ENCODE measurements around the gene HBA2. TPM values are rescaled to one million over a fixed set of nuclear protein-coding genes. Genes with fewer than 3 reads are reported as not detected.
"Not testable (repeated sequence)": the region's sequence is repeated elsewhere in the genome, so short reads cannot be mapped to it uniquely, and the experiment has no call there.

The HBA2 gene
- total RNA-seq, 1 experiment from 2014 or later: not detected

GRCh38 chr16:203246-203645 is 30.6 kb downstream of the HBA2 start:
- in situ Hi-C loops (cut with HindIII; ENCODE audit: low pct_unique_long_range_greater_than_20kb, low sequenced_read_pairs) (no loop called here), intact Hi-C loops (cut with micrococcal nuclease; ENCODE audit: unreplicated experiment) (no loop called here)
- Histone ChIP-seq H3K27me3 (ENCODE audit: control insufficient read depth, insufficient read depth, low read length) (no peaks in the 10 kb centered on the region), H3K27ac (ENCODE audit: low read length) (no peak overlapping the region), H3K36me3 (ENCODE audit: control insufficient read depth, insufficient read depth, low read length) (peaks cover 36% of the 10 kb centered on the region), H3K9me3 (ENCODE audit: control insufficient read depth, insufficient read depth, low read depth, low read length) (no peaks in the 10 kb centered on the region), H3K4me1 (ENCODE audit: control insufficient read depth, insufficient read depth, low read length) (no peaks in the 10 kb centered on the region), H3K4me3 (ENCODE audit: low read depth in 2 of 2, low read length in 2 of 2) (no peak overlapping the region)
- POLR2A ChIA-PET: no interaction called here
- no peak for ATAC-seq
- no TSS peak for BruUV-seq (replicated peaks)
- no peak for TF ChIP-seq POLR2AphosphoS5 (IDR thresholded peaks at IDR 0.05; ENCODE audit: low read depth, low read length)
- TF ChIP-seq, protein P1, sequence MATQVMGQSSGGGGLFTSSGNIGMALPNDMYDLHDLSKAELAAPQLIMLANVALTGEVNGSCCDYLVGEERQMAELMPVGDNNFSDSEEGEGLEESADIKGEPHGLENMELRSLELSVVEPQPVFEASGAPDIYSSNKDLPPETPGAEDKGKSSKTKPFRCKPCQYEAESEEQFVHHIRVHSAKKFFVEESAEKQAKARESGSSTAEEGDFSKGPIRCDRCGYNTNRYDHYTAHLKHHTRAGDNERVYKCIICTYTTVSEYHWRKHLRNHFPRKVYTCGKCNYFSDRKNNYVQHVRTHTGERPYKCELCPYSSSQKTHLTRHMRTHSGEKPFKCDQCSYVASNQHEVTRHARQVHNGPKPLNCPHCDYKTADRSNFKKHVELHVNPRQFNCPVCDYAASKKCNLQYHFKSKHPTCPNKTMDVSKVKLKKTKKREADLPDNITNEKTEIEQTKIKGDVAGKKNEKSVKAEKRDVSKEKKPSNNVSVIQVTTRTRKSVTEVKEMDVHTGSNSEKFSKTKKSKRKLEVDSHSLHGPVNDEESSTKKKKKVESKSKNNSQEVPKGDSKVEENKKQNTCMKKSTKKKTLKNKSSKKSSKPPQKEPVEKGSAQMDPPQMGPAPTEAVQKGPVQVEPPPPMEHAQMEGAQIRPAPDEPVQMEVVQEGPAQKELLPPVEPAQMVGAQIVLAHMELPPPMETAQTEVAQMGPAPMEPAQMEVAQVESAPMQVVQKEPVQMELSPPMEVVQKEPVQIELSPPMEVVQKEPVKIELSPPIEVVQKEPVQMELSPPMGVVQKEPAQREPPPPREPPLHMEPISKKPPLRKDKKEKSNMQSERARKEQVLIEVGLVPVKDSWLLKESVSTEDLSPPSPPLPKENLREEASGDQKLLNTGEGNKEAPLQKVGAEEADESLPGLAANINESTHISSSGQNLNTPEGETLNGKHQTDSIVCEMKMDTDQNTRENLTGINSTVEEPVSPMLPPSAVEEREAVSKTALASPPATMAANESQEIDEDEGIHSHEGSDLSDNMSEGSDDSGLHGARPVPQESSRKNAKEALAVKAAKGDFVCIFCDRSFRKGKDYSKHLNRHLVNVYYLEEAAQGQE (IDR thresholded peaks at IDR 0.05; ENCODE audit: insufficient read depth in 1 of 2, low read depth in 2 of 2, low read length in 1 of 2): no peak
- TF ChIP-seq TCF7L2 (IDR thresholded peaks at IDR 0.05; ENCODE audit: low read depth, low read length): no peak
- no peak for TF ChIP-seq SIN3A (IDR thresholded peaks at IDR 0.05; ENCODE audit: borderline replicate concordance, insufficient read depth, low read depth, low read length)
- TF ChIP-seq, protein P2, sequence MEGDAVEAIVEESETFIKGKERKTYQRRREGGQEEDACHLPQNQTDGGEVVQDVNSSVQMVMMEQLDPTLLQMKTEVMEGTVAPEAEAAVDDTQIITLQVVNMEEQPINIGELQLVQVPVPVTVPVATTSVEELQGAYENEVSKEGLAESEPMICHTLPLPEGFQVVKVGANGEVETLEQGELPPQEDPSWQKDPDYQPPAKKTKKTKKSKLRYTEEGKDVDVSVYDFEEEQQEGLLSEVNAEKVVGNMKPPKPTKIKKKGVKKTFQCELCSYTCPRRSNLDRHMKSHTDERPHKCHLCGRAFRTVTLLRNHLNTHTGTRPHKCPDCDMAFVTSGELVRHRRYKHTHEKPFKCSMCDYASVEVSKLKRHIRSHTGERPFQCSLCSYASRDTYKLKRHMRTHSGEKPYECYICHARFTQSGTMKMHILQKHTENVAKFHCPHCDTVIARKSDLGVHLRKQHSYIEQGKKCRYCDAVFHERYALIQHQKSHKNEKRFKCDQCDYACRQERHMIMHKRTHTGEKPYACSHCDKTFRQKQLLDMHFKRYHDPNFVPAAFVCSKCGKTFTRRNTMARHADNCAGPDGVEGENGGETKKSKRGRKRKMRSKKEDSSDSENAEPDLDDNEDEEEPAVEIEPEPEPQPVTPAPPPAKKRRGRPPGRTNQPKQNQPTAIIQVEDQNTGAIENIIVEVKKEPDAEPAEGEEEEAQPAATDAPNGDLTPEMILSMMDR (IDR thresholded peaks at IDR 0.05): no peak
- CTCF ChIA-PET: no interaction called here
- DNase-seq (ENCODE audit: low read depth, low spot score): no peak

GRCh38 chr16:204046-204445 is 31.4 kb downstream of the HBA2 start:
- peaks cover 34% of the 10 kb centered on the region for H3K36me3 ChIP-seq (ENCODE audit: control insufficient read depth, insufficient read depth, low read length)
- BruUV-seq (replicated peaks); POLR2A ChIA-PET: not testable (repeated sequence)

GRCh38 chr16:209359-209758 is 36.7 kb downstream of the HBA2 start:
- POLR2A ChIA-PET: interaction anchor here (0.6 to 0.7 kb wide), 3 partner anchors 9 to 427 kb away, joined by 3 to 10 read pairs (median 4); no protein-coding TSS in a partner anchor
- H3K4me1 ChIP-seq (ENCODE audit: control insufficient read depth, insufficient read depth, low read length); H3K4me3 ChIP-seq (ENCODE audit: low read depth in 2 of 2, low read length in 2 of 2); BruUV-seq (replicated peaks); H3K27ac ChIP-seq (ENCODE audit: low read length); CTCF ChIA-PET; in situ Hi-C loops (cut with HindIII; ENCODE audit: low pct_unique_long_range_greater_than_20kb, low sequenced_read_pairs); ATAC-seq; DNase-seq (ENCODE audit: low read depth, low spot score); H3K9me3 ChIP-seq (ENCODE audit: control insufficient read depth, insufficient read depth, low read depth, low read length); intact Hi-C loops (cut with micrococcal nuclease; ENCODE audit: unreplicated experiment); H3K27me3 ChIP-seq (ENCODE audit: control insufficient read depth, insufficient read depth, low read length): not testable (repeated sequence)
- H3K36me3 ChIP-seq (ENCODE audit: control insufficient read depth, insufficient read depth, low read length): peaks cover 27% of the 10 kb centered on the region

More at GRCh38 chr16:204046-204445, 31.4 kb downstream of the HBA2 start:
- CTCF ChIA-PET; H3K9me3 ChIP-seq (ENCODE audit: control insufficient read depth, insufficient read depth, low read depth, low read length); DNase-seq (ENCODE audit: low read depth, low spot score); H3K4me3 ChIP-seq (ENCODE audit: low read depth in 2 of 2, low read length in 2 of 2); in situ Hi-C loops (cut with HindIII; ENCODE audit: low pct_unique_long_range_greater_than_20kb, low sequenced_read_pairs); H3K27me3 ChIP-seq (ENCODE audit: control insufficient read depth, insufficient read depth, low read length); H3K27ac ChIP-seq (ENCODE audit: low read length); ATAC-seq; H3K4me1 ChIP-seq (ENCODE audit: control insufficient read depth, insufficient read depth, low read length); intact Hi-C loops (cut with micrococcal nuclease; ENCODE audit: unreplicated experiment): not testable (repeated sequence)

DNA sequence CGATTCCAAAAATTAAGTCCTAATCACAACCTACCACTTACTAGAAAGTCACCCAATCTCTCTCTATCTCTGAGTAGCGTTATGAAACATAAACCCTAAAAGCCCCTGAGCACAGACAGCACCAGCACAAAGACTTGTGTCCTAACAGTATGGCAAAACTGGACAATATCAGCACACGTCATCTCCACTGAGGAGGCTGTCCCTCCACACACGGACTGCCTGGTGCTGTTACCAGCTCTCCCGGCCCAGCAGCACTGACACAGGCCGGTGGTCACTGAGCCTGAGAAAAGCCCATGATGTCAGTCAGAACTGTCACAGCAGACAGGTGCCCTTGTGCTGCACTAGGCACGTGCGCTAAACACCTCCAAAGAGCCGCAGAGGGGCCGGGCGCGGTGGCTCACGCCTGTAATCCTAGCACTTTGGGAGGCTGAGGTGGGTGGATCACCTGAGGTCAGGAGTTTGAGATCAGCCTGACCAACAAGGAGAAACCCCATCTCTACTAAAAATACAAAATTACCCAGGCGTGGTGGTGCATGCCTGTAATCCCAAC is 39.0 kb downstream of the HBA2 start:
- in situ Hi-C loops (cut with HindIII; ENCODE audit: low pct_unique_long_range_greater_than_20kb, low sequenced_read_pairs): not testable (repeated sequence)

More for the DNA sequence above, 39.0 kb downstream of the HBA2 start:
- intact Hi-C loops (cut with micrococcal nuclease; ENCODE audit: unreplicated experiment); H3K27me3 ChIP-seq (ENCODE audit: control insufficient read depth, insufficient read depth, low read length); H3K4me3 ChIP-seq (ENCODE audit: low read depth in 2 of 2, low read length in 2 of 2); H3K9me3 ChIP-seq (ENCODE audit: control insufficient read depth, insufficient read depth, low read depth, low read length); H3K4me1 ChIP-seq (ENCODE audit: control insufficient read depth, insufficient read depth, low read length); ATAC-seq; BruUV-seq (replicated peaks); POLR2A ChIA-PET; DNase-seq (ENCODE audit: low read depth, low spot score); CTCF ChIA-PET; H3K27ac ChIP-seq (ENCODE audit: low read length): not testable (repeated sequence)
- H3K36me3 ChIP-seq (ENCODE audit: control insufficient read depth, insufficient read depth, low read length): peaks cover 13% of the 10 kb centered on the region
